Upper lobe of left lung (tissue), 6 donors: Measurements from ENCODE around the gene RABGGTB. TPM values are rescaled to one million over a fixed set of nuclear protein-coding genes. Genes with fewer than 3 reads are reported as not detected.

Source experiments
- ATAC-seq, 2 donors: fragments of 200-7000 bp; cut with Tn5 transposase; one replicate each; pipeline ENCODE4 v1.9.1; 2022; ENCODE audit warnings: mild to moderate bottlenecking in 2 of 2, moderate library complexity in 2 of 2; ENCODE audit not compliant: low FRiP score in 2 of 2
- DNase-seq, 2 donors: peaks; one replicate each; pipeline ENCODE4 v3.0.0-alpha.2; 2019 to 2020
- H3K27ac ChIP-seq, 4 donors: fragments of 200-600 bp; sonication (generic); one replicate each; pipeline ENCODE4 v1.5.1; 2016 to 2019
- H3K27me3 ChIP-seq, 4 donors: fragments of 200-600 bp; sonication (generic); one replicate each; pipeline ENCODE4 v1.5.1; 2017 to 2019
- H3K36me3 ChIP-seq, 4 donors: fragments of 200-600 bp; sonication (generic); one replicate each; pipeline ENCODE4 v1.5.1; 2016 to 2019
- H3K4me1 ChIP-seq, 4 donors: fragments of 200-600 bp; sonication (generic); one replicate each; pipeline ENCODE4 v1.5.1; 2018 to 2019
- H3K4me3 ChIP-seq, 4 donors: fragments of 200-600 bp; sonication (generic); one replicate each; pipeline ENCODE4 v1.5.1; 2017 to 2019; ENCODE audit warnings: mild to moderate bottlenecking in 2 of 4, moderate library complexity in 1 of 4
- H3K9me3 ChIP-seq, 4 donors: fragments of 200-600 bp; sonication (generic); one replicate each; pipeline ENCODE4 v1.5.1; 2018 to 2019
- EP300 ChIP-seq, 4 donors: sonication (generic); formaldehyde crosslinking; IDR thresholded peaks; one replicate each; pipeline ENCODE4 v1.5.1; 2017; ENCODE audit warnings: antibody characterized with exemption in 4 of 4, control low read depth in 2 of 4
- POLR2A ChIP-seq, 4 donors: fragments of 450-650 bp; IDR thresholded peaks; one replicate each; pipeline ENCODE4 v1.5.1; 2016 to 2017; ENCODE audit warnings: antibody characterized with exemption in 4 of 4, mild to moderate bottlenecking in 2 of 4
- POLR2AphosphoS5 ChIP-seq, 2 donors: sonication (generic); formaldehyde crosslinking; IDR thresholded peaks; one replicate each; pipeline ENCODE4 v1.5.1; 2017; ENCODE audit warnings: antibody characterized with exemption in 2 of 2
- WGBS, 2 donors: methylation state at CpG; one replicate each; pipeline ENCODE4 v1.1.5; 2017 to 2018; 5-methylcytosine and 5-hydroxymethylcytosine counted together
- total RNA-seq, 6 donors: library from RNA; depleted of rRNA in 4 of 6; stranded (reverse); fragments of >200 nt in 4 of 6; gene quantifications; one replicate each; pipeline versions ENCODE4 v1.1.0 to v1.2.1, GENCODE V29; 2016 to 2021
- TF ChIP-seq, protein P1 (sequence below), 6 experiments: fragments of 450-650 bp in 4 of 6; fragments of 200-600 bp in 2 of 6; sonication (generic) in 2 of 6; IDR thresholded peaks; one replicate each; pipeline ENCODE4 v1.5.1; 2016 to 2019; ENCODE audit warnings: antibody characterized with exemption in 6 of 6
- donor health status: DM: no; HTN: no; CAD: no; lungs with moderate emphysema.
- donor health status: DM: no; HTN: yes; CAD: no; lungs with severe emphysema.

Gene RABGGTB
- total RNA-seq, 6 donors from 2014 or later, result 45.5 to 98.3 (median 60.6) TPM

GRCh38 chr1:75791022-75791421 is 5.0 kb downstream of the RABGGTB start:
- Histone ChIP-seq H3K36me3 (peaks cover 15 to 68% (median 50%) of the 10 kb centered on the region in 4 donors), H3K4me1 (peaks cover 29 to 52% (median 43%) of the 10 kb centered on the region in 4 donors), H3K4me3 (peak overlapping the region in 1 of 4 donors; percentile 21), H3K27me3 (no peaks in the 10 kb centered on the region), H3K9me3 (no peaks in the 10 kb centered on the region), H3K27ac (peak overlapping the region; percentile 11 to 60 (median 20))
- TF ChIP-seq, protein P1, sequence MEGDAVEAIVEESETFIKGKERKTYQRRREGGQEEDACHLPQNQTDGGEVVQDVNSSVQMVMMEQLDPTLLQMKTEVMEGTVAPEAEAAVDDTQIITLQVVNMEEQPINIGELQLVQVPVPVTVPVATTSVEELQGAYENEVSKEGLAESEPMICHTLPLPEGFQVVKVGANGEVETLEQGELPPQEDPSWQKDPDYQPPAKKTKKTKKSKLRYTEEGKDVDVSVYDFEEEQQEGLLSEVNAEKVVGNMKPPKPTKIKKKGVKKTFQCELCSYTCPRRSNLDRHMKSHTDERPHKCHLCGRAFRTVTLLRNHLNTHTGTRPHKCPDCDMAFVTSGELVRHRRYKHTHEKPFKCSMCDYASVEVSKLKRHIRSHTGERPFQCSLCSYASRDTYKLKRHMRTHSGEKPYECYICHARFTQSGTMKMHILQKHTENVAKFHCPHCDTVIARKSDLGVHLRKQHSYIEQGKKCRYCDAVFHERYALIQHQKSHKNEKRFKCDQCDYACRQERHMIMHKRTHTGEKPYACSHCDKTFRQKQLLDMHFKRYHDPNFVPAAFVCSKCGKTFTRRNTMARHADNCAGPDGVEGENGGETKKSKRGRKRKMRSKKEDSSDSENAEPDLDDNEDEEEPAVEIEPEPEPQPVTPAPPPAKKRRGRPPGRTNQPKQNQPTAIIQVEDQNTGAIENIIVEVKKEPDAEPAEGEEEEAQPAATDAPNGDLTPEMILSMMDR (IDR thresholded peaks at IDR 0.05), result no peak
- TF ChIP-seq POLR2A (IDR thresholded peaks at IDR 0.05) (no peak), EP300 (IDR thresholded peaks at IDR 0.05) (no peak)
- 57 to 77% methylated on average over 1 of the region's 1 CpG for WGBS, 2 donors
- ATAC-seq (no peak), DNase-seq (no peak)

- TF ChIP-seq, protein P1 (IDR thresholded peaks at IDR 0.05), result no peak
- TF ChIP-seq POLR2A (IDR thresholded peaks at IDR 0.05) (no peak), POLR2AphosphoS5 (IDR thresholded peaks at IDR 0.05) (no peak), EP300 (IDR thresholded peaks at IDR 0.05) (no peak)
- Histone ChIP-seq H3K36me3 (peaks cover 15 to 79% (median 60%) of the 10 kb centered on the region in 4 donors), H3K27me3 (no peaks in the 10 kb centered on the region), H3K4me3 (no peak overlapping the region), H3K9me3 (no peaks in the 10 kb centered on the region), H3K27ac (no peak overlapping the region), H3K4me1 (peaks cover 27 to 47% (median 42%) of the 10 kb centered on the region in 4 donors)
- DNase-seq, result no peak
- no peak for ATAC-seq
- WGBS, 2 donors, result 98 to 100% methylated on average over 3 of the region's 3 CpGs
Observed at GRCh38 chr1:75792091-75792490, 6.0 kb downstream of the RABGGTB start.

DNA sequence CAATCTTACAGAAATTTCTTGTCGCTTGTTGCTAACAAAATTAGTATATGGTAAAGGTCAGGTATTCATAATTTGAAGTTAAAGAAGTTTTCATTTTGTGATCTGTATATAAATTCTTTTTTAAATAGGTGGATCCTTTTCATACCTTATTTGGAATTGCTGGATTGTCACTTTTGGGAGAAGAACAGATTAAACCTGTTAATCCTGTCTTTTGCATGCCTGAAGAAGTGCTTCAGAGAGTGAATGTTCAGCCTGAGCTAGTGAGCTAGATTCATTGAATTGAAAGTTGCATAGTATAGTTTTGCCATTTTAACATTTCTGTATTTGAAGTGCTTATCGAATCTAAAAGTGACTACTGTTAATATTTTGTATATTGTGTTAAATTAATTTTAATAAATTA is 8.3 kb downstream of the RABGGTB start:
- Histone ChIP-seq H3K27ac (no peak overlapping the region), H3K9me3 (no peaks in the 10 kb centered on the region), H3K4me3 (no peak overlapping the region), H3K4me1 (peaks cover 14 to 24% (median 19%) of the 10 kb centered on the region in 4 donors), H3K36me3 (peaks cover 15 to 94% (median 64%) of the 10 kb centered on the region in 4 donors), H3K27me3 (no peaks in the 10 kb centered on the region)
- WGBS, 2 donors, result 97 to 98% methylated on average over 2 of the region's 2 CpGs
- ATAC-seq, result no peak
- TF ChIP-seq POLR2AphosphoS5 (IDR thresholded peaks at IDR 0.05) (no peak), POLR2A (IDR thresholded peaks at IDR 0.05) (no peak), EP300 (IDR thresholded peaks at IDR 0.05) (no peak)
- TF ChIP-seq, protein P1 (IDR thresholded peaks at IDR 0.05), result no peak
- DNase-seq, result no peak

DNA sequence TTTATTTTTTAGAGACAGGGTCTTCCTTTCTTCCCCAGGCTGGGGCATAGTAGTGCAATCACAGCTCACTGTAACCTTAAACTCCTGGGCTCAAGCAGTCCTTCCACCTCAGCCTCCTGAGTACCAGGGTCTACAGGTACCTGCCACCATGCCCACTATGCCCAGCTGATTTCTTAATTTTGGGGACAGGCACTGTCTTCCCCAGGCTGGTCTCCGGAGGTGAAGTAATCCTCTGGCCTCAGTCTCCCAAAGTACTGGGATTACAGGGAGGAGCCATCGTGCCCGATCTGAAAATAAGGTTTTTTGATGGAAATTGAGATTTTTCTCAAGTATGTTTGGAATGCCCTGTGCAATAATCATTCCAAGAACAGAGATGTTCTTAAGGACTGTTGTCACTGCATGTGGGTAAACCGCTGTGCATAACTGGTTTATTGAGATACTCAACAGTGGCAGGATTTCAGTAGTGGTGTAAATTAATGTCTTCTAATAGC is 9.7 kb downstream of the RABGGTB start:
- 98 to 99% methylated on average over 4 of the region's 4 CpGs for WGBS, 2 donors
- no peaks in the 10 kb centered on the region for H3K9me3 ChIP-seq
- H3K36me3 ChIP-seq, result peaks cover 15 to 81% (median 56%) of the 10 kb centered on the region in 4 donors
- peaks cover 2 to 11% (median 9%) of the 10 kb centered on the region in 4 donors for H3K4me1 ChIP-seq
- H3K4me3 ChIP-seq, result no peak overlapping the region
- TF ChIP-seq POLR2A (IDR thresholded peaks at IDR 0.05), result no peak
- TF ChIP-seq POLR2AphosphoS5 (IDR thresholded peaks at IDR 0.05), result no peak
- TF ChIP-seq EP300 (IDR thresholded peaks at IDR 0.05), result no peak
- TF ChIP-seq, protein P1 (IDR thresholded peaks at IDR 0.05), result no peak
- no peak for ATAC-seq
- no peak for DNase-seq
- no peak overlapping the region for H3K27ac ChIP-seq
- H3K27me3 ChIP-seq, result no peaks in the 10 kb centered on the region
